ENCODE measurements around the gene BCL2.
A peak's percentile ranks its signal among the peaks of the same experiment; 100 is the strongest.

The BCL2 gene

DNA sequence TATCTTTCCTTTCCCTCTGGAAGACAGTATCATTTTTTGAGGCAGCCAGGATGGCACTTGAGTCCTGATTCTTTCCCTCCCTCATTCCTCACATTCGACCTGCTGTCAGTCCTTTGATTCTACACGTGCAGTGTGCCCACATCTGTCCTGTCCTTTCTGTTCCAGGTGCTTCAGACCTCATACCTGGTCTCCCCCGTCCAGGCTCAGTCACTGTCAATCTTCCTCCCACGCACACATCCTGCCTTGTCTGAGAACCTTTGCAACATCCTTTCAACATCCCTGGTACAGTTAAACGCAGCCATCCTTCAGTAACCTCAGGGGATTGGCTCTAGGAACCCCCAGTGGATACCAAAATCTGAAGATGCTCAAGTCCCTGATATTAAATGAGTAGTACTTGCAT is 10.1 kb downstream of the BCL2 start:
- Histone ChIP-seq H4K20me1 (ENCODE audit: insufficient read depth) (no peaks in the 10 kb centered on the region), H3K27ac (no peak overlapping the region), H3K4me2 (no peak overlapping the region), H3K4me1 (ENCODE audit: low read depth, poor library complexity, severe bottlenecking) (peaks cover 85% of the 10 kb centered on the region), H3K36me3 (ENCODE audit: insufficient read depth) (no peaks in the 10 kb centered on the region), H3K79me2 (ENCODE audit: insufficient read depth, low read depth) (peaks cover 85% of the 10 kb centered on the region), H3K4me3 (IDR thresholded peaks at IDR 0.05; ENCODE audit: insufficient read depth, low read depth, low read length) (no peak overlapping the region), H2AFZ (ENCODE audit: low read depth) (no peak overlapping the region), H3K27me3 (ENCODE audit: insufficient read depth, low read depth) (no peaks in the 10 kb centered on the region), H3K9ac (no peak overlapping the region)
- TF ChIP-seq CTCF (conservative IDR thresholded peaks at IDR 0.05; ENCODE audit: low read depth, low read length), result no peak

DNA sequence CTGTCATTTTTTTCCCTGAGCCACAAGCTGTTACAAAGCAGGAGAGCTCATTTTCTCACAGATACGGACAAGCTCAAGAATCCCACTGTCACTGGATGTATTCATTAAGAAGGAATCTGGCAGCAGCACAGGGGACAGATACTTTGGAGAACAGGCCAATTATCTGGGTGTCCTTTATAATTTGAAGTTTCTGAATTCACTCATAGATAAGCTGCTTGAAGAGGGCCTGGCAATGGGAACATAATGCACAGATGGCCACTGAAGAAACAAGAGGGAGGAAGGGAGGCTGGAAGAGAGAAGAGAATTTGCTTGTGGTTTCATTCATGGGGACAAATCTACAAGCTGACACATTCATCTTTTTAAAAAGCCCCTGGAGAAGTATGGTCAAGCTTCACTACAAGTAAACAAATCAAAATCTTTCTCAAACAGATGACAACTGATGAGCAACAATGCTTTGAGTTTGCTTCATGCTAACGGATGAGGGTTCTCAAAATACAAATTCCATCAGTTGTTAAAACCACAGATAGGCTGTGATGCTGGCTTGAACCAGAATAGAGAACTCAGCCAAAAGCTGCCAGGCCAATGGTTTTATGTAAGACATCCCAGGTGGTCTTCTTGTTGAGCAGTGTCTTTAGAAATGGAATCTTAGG is 11.9 kb downstream of the BCL2 start:
- Histone ChIP-seq H3K36me3 (ENCODE audit: insufficient read depth) (no peaks in the 10 kb centered on the region), H3K4me3 (IDR thresholded peaks at IDR 0.05; ENCODE audit: insufficient read depth, low read depth, low read length) (no peak overlapping the region), H3K27ac (peak overlapping the region; percentile 7; the same call in 1 of the 2 replicates), H3K4me1 (ENCODE audit: low read depth, poor library complexity, severe bottlenecking) (peaks cover 85% of the 10 kb centered on the region), H3K27me3 (ENCODE audit: insufficient read depth, low read depth) (no peaks in the 10 kb centered on the region), H3K9ac (no peak overlapping the region), H2AFZ (ENCODE audit: low read depth) (no peak overlapping the region), H3K79me2 (ENCODE audit: insufficient read depth, low read depth) (peaks cover 84% of the 10 kb centered on the region), H4K20me1 (ENCODE audit: insufficient read depth) (no peaks in the 10 kb centered on the region), H3K4me2 (peak overlapping the region; percentile 14; the same call in 1 of the 2 replicates)
- TF ChIP-seq CTCF (conservative IDR thresholded peaks at IDR 0.05; ENCODE audit: low read depth, low read length), result no peak

DNA sequence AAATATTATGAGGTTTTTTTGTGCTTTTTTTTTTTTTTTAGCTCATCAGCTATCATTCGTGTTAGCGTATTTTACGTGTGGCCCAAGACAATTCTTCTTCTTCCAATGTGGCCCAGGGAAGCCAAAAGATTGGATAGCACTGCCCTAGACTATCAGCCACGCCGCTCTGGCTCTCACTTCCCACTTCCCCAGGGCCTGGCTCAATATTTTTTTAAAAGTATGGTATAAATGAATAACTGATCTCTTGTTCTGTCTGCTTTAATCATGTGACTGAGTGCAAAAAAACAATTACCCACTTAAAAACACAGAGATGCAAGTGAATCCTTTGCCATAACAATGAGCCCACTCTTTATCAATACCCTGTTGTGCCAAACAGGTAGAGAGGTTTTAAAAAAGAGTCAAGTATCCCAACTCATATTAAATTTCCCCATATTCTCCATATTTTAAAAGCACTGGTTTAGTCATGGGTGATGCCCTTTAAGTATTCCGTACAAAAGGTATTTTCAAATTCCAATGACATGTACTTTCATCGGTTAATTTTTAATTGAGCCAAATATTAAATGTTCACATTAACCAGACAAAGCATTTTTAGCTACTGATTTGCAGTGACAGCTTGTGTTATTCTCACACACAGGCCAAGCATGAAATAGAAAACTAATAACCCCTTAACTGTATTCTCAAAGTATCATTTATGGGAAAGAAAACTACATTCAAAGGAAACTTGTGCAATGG is 12.6 kb downstream of the BCL2 start:
- Histone ChIP-seq H3K27me3 (ENCODE audit: insufficient read depth, low read depth) (no peaks in the 10 kb centered on the region), H3K36me3 (ENCODE audit: insufficient read depth) (no peaks in the 10 kb centered on the region), H3K79me2 (ENCODE audit: insufficient read depth, low read depth) (peaks cover 84% of the 10 kb centered on the region), H3K9ac (no peak overlapping the region), H3K27ac (0 out of 2 replicates have a peak overlapping the region, but pooled peaks have one; percentile 7), H3K4me1 (ENCODE audit: low read depth, poor library complexity, severe bottlenecking) (peaks cover 84% of the 10 kb centered on the region), H3K4me2 (peak overlapping the region; percentile 14; the same call in 1 of the 2 replicates), H4K20me1 (ENCODE audit: insufficient read depth) (no peaks in the 10 kb centered on the region), H3K4me3 (IDR thresholded peaks at IDR 0.05; ENCODE audit: insufficient read depth, low read depth, low read length) (no peak overlapping the region), H2AFZ (ENCODE audit: low read depth) (no peak overlapping the region)
- TF ChIP-seq CTCF (conservative IDR thresholded peaks at IDR 0.05; ENCODE audit: low read depth, low read length), result no peak

- Histone ChIP-seq H2AFZ (ENCODE audit: low read depth) (no peak overlapping the region), H3K79me2 (ENCODE audit: insufficient read depth, low read depth) (peaks cover 82% of the 10 kb centered on the region), H3K36me3 (ENCODE audit: insufficient read depth) (no peaks in the 10 kb centered on the region), H4K20me1 (ENCODE audit: insufficient read depth) (no peaks in the 10 kb centered on the region), H3K4me3 (IDR thresholded peaks at IDR 0.05; ENCODE audit: insufficient read depth, low read depth, low read length) (no peak overlapping the region), H3K9ac (no peak overlapping the region), H3K27me3 (ENCODE audit: insufficient read depth, low read depth) (no peaks in the 10 kb centered on the region), H3K4me2 (no peak overlapping the region), H3K4me1 (ENCODE audit: low read depth, poor library complexity, severe bottlenecking) (peaks cover 79% of the 10 kb centered on the region), H3K27ac (no peak overlapping the region)
- TF ChIP-seq CTCF (conservative IDR thresholded peaks at IDR 0.05; ENCODE audit: low read depth, low read length), result no peak
These were observed 13.3 kb downstream of the BCL2 start for GRCh38 chr18:63306249-63306648.

Measured in KMS-11 (cell line).